Suprapubic skin (tissue), 4 donors: Measurements from ENCODE around the gene OARD1. TPM values are rescaled to one million over a fixed set of nuclear protein-coding genes. Genes with fewer than 3 reads are reported as not detected.

ENCODE experiments used
- DNase-seq, 2 donors: peaks; one replicate each; pipeline ENCODE4 v3.0.0-alpha.2; 2019; ENCODE audit warnings: low spot score in 2 of 2
- H3K27ac ChIP-seq: fragments of 200-600 bp; sonication (generic); one replicate; pipeline ENCODE4 v1.5.1; 2019
- H3K27me3 ChIP-seq: fragments of 200-600 bp; sonication (generic); one replicate; pipeline ENCODE4 v1.5.1; 2019
- H3K36me3 ChIP-seq: fragments of 200-600 bp; sonication (generic); one replicate; pipeline ENCODE4 v1.5.1; 2019
- H3K4me1 ChIP-seq: fragments of 200-600 bp; sonication (generic); one replicate; pipeline ENCODE4 v1.5.1; 2019
- H3K4me3 ChIP-seq: fragments of 200-600 bp; sonication (generic); one replicate; pipeline ENCODE4 v1.5.1; 2019; ENCODE audit warnings: mild to moderate bottlenecking
- H3K9me3 ChIP-seq: fragments of 200-600 bp; sonication (generic); one replicate; pipeline ENCODE4 v1.5.1; 2019
- CTCF ChIP-seq, 2 donors: fragments of 200-600 bp in 1 of 2; fragments of 450-650 bp in 1 of 2; sonication (generic) in 1 of 2; IDR thresholded peaks; one replicate each; pipeline ENCODE4 v1.5.1; 2016 to 2019; ENCODE audit warnings: antibody characterized with exemption in 2 of 2, mild to moderate bottlenecking in 1 of 2, moderate library complexity in 1 of 2
- EP300 ChIP-seq: sonication (generic); formaldehyde crosslinking; IDR thresholded peaks from one replicate; pipeline ENCODE4 v1.6.1; 2017; ENCODE audit warnings: antibody characterized with exemption
- POLR2A ChIP-seq, 2 donors: fragments of 450-650 bp; IDR thresholded peaks; one replicate each; pipeline ENCODE4 v1.6.1; 2017; ENCODE audit warnings: antibody characterized with exemption in 2 of 2, mild to moderate bottlenecking in 2 of 2, moderate library complexity in 2 of 2
- POLR2AphosphoS5 ChIP-seq, 3 donors: sonication (generic); formaldehyde crosslinking; IDR thresholded peaks; one replicate each; pipeline ENCODE4 v1.6.1; 2017; ENCODE audit warnings: antibody characterized with exemption in 3 of 3
- WGBS: methylation state at CpG from one replicate; pipeline ENCODE4 v1.1.5; 2018; 5-methylcytosine and 5-hydroxymethylcytosine counted together
- total RNA-seq, 4 donors: library from RNA; depleted of rRNA; stranded (reverse); fragments of >200 nt; gene quantifications; one replicate each; pipeline ENCODE4 v1.1.0, GENCODE V29; 2016

OARD1 gene
- total RNA-seq, 4 donors from 2014 or later: 11.3 to 29.9 (median 20.6) TPM

- Histone ChIP-seq H3K36me3 (peaks cover 11% of the 10 kb centered on the region), H3K4me3 (no peak overlapping the region), H3K4me1 (no peaks in the 10 kb centered on the region), H3K27ac (no peak overlapping the region), H3K9me3 (no peaks in the 10 kb centered on the region), H3K27me3 (no peaks in the 10 kb centered on the region)
- no peak for TF ChIP-seq CTCF (IDR thresholded peaks at IDR 0.05)
- no peak for TF ChIP-seq EP300
- TF ChIP-seq POLR2AphosphoS5 (IDR thresholded peaks at IDR 0.05): no peak
- no peak for TF ChIP-seq POLR2A (IDR thresholded peaks at IDR 0.05)
- DNase-seq: no peak
- 95% methylated on average over 3 of the region's 3 CpGs for WGBS
Observed at GRCh38 chr6:41103847-41104246, 31.7 kb upstream of the OARD1 start.

- no peak overlapping the region for H3K27ac ChIP-seq
- H3K4me1 ChIP-seq: no peaks in the 10 kb centered on the region
- DNase-seq: no peak
- H3K36me3 ChIP-seq: peaks cover 41% of the 10 kb centered on the region
- no peaks in the 10 kb centered on the region for H3K27me3 ChIP-seq
- TF ChIP-seq POLR2AphosphoS5 (IDR thresholded peaks at IDR 0.05) (no peak), EP300 (no peak), CTCF (IDR thresholded peaks at IDR 0.05) (no peak), POLR2A (IDR thresholded peaks at IDR 0.05) (no peak)
- no peak overlapping the region for H3K4me3 ChIP-seq
- WGBS: 84% methylated on average over 15 of the region's 42 CpGs
- no peaks in the 10 kb centered on the region for H3K9me3 ChIP-seq
Observed at GRCh38 chr6:41100871-41101287, 28.7 kb upstream of the OARD1 start.

GRCh38 chr6:41098366-41098765 lies 26.2 kb upstream of the OARD1 start:
- Histone ChIP-seq H3K27ac (no peak overlapping the region), H3K9me3 (no peaks in the 10 kb centered on the region), H3K4me3 (no peak overlapping the region), H3K36me3 (peaks cover 66% of the 10 kb centered on the region), H3K27me3 (no peaks in the 10 kb centered on the region), H3K4me1 (no peaks in the 10 kb centered on the region)
- no peak for DNase-seq
- 73% methylated on average over 3 of the region's 3 CpGs for WGBS
- TF ChIP-seq CTCF (IDR thresholded peaks at IDR 0.05): no peak
- TF ChIP-seq POLR2AphosphoS5 (IDR thresholded peaks at IDR 0.05): no peak
- TF ChIP-seq POLR2A (IDR thresholded peaks at IDR 0.05): no peak

- no peak for TF ChIP-seq POLR2A (IDR thresholded peaks at IDR 0.05)
- TF ChIP-seq POLR2AphosphoS5 (IDR thresholded peaks at IDR 0.05): no peak
- no peak for TF ChIP-seq EP300
- TF ChIP-seq CTCF (IDR thresholded peaks at IDR 0.05): no peak
- no peak for DNase-seq
- Histone ChIP-seq H3K36me3 (peaks cover 74% of the 10 kb centered on the region), H3K9me3 (no peaks in the 10 kb centered on the region), H3K4me1 (no peaks in the 10 kb centered on the region), H3K4me3 (no peak overlapping the region), H3K27me3 (no peaks in the 10 kb centered on the region), H3K27ac (no peak overlapping the region)
- 76% methylated on average over 5 of the region's 5 CpGs for WGBS
Observed at GRCh38 chr6:41097467-41098090, 25.4 kb upstream of the OARD1 start.

GRCh38 chr6:41093729-41094128 lies 21.6 kb upstream of the OARD1 start:
- Histone ChIP-seq H3K27ac (no peak overlapping the region), H3K36me3 (peaks cover 97% of the 10 kb centered on the region), H3K27me3 (no peaks in the 10 kb centered on the region), H3K4me3 (no peak overlapping the region), H3K4me1 (no peaks in the 10 kb centered on the region), H3K9me3 (no peaks in the 10 kb centered on the region)
- no peak for DNase-seq
- TF ChIP-seq POLR2A (IDR thresholded peaks at IDR 0.05): no peak
- TF ChIP-seq POLR2AphosphoS5 (IDR thresholded peaks at IDR 0.05): no peak
- TF ChIP-seq CTCF (IDR thresholded peaks at IDR 0.05): no peak
- TF ChIP-seq EP300: no peak
- WGBS: 90% methylated on average over 6 of the region's 6 CpGs
